H1 (cell line): ENCODE measurements around the gene DGKA. TPM values are rescaled to one million over a fixed set of nuclear protein-coding genes. Genes with fewer than 3 reads are reported as not detected.

Source experiments
- CTCF ChIA-PET: fragments of 300-600 bp; sonication (Branson Sonifier 250); formaldehyde crosslinking; loops from one replicate; lab custom pipeline; 2021; ENCODE audit not compliant: partially characterized antibody; lab: Charles Lee
- POLR2A ChIA-PET: fragments of 300-600 bp; sonication (Branson Sonifier 250); formaldehyde crosslinking; loops from one replicate; lab custom pipeline; 2021; ENCODE audit warnings: inconsistent platforms; ENCODE audit not compliant: partially characterized antibody; lab: Charles Lee
- DNase-seq, 2 experiments: peaks; one replicate each; pipeline versions ENCODE4 v3.0.0 to v3.0.0-alpha.2; 2010 to 2022; ENCODE audit warnings: low spot score in 2 of 2, low read depth in 1 of 2, mixed read lengths in 1 of 2
- FAIRE-seq: peaks from 2 replicates; lab custom pipeline; 2011; peaks lifted over from hg19 to GRCh38; lab: Jason Lieb, UNC
- H2AFZ ChIP-seq: 2 replicates; pipeline ENCODE4 v1.8.1; 2012; ENCODE audit warnings: low read length, inconsistent platforms
- H2AK5ac ChIP-seq: 2 replicates; pipeline ENCODE4 v1.6.1; 2013; ENCODE audit warnings: low read depth, low read length
- H2BK120ac ChIP-seq: replicated peaks from 2 replicates; pipeline ENCODE3; 2013; ENCODE audit warnings: low read depth, low read length, inconsistent platforms
- H2BK12ac ChIP-seq: 2 replicates; pipeline ENCODE4 v1.6.1; 2013; ENCODE audit warnings: low read depth, low read length
- H2BK15ac ChIP-seq: 2 replicates; pipeline ENCODE4 v1.6.1; 2013; ENCODE audit warnings: low read length
- H2BK20ac ChIP-seq: 2 replicates; pipeline ENCODE4 v1.6.1; 2013; ENCODE audit warnings: low read length
- H2BK5ac ChIP-seq: 2 replicates; pipeline ENCODE4 v1.6.1; 2013; ENCODE audit warnings: low read depth, low read length
- H3K14ac ChIP-seq: 2 replicates; pipeline ENCODE4 v1.6.1; 2013; ENCODE audit warnings: inconsistent platforms; ENCODE audit not compliant: insufficient read length
- H3K18ac ChIP-seq: 2 replicates; pipeline ENCODE4 v1.6.1; 2013; ENCODE audit warnings: low read length; ENCODE audit errors: extremely low read depth
- H3K23ac ChIP-seq: 2 replicates; pipeline ENCODE4 v1.6.1; 2013; ENCODE audit warnings: inconsistent platforms; ENCODE audit not compliant: insufficient read length
- H3K23me2 ChIP-seq: 2 replicates; pipeline ENCODE4 v1.6.1; 2013; ENCODE audit warnings: low read depth, low read length
- H3K27ac ChIP-seq: 2 replicates; pipeline ENCODE4 v1.6.1; 2011; ENCODE audit warnings: low read depth, low read length, inconsistent platforms
- H3K27me3 ChIP-seq, 4 experiments: replicated peaks in 1 of 4; 1 replicate in 1 of 4; 2 replicates in 3 of 4; pipeline versions ENCODE4 v1.6.1 to v1.8.1; 2011 to 2013; ENCODE audit warnings: low read length in 3 of 4, mild to moderate bottlenecking in 3 of 4, inconsistent platforms in 2 of 4, mixed read lengths in 2 of 4, moderate library complexity in 1 of 4; ENCODE audit not compliant: control insufficient read depth in 3 of 4, insufficient read depth in 3 of 4; ENCODE audit errors: extremely low read depth in 1 of 4
- H3K36me3 ChIP-seq, 4 experiments: 2 replicates each; pipeline versions ENCODE4 v1.6.1 to v1.8.1; 2011 to 2013; ENCODE audit warnings: mild to moderate bottlenecking in 4 of 4, low read length in 3 of 4, moderate library complexity in 2 of 4, control low read depth in 1 of 4, inconsistent platforms in 1 of 4; ENCODE audit not compliant: insufficient read depth in 4 of 4, control insufficient read depth in 2 of 4
- H3K4ac ChIP-seq: replicated peaks from 2 replicates; pipeline ENCODE3; 2013; ENCODE audit warnings: low read length, low read depth, mixed read lengths, inconsistent platforms; ENCODE audit not compliant: insufficient read length
- H3K4me1 ChIP-seq, 4 experiments: replicated peaks in 1 of 4; 1 replicate in 1 of 4; 2 replicates in 3 of 4; pipeline versions ENCODE4 v1.6.1 to v1.8.1; 2011 to 2013; ENCODE audit warnings: low read length in 3 of 4, inconsistent platforms in 2 of 4, mixed read lengths in 1 of 4; ENCODE audit not compliant: insufficient read depth in 4 of 4, control insufficient read depth in 3 of 4
- H3K4me2 ChIP-seq, 2 experiments: 2 replicates each; pipeline versions ENCODE4 v1.6.1 to v1.8.1; 2011 to 2013; ENCODE audit warnings: low read depth in 2 of 2, low read length in 2 of 2, control low read depth in 1 of 2, inconsistent platforms in 1 of 2, mild to moderate bottlenecking in 1 of 2; ENCODE audit not compliant: insufficient read depth in 1 of 2
- H3K4me3 ChIP-seq, 4 experiments: fragments of 200-600, 300-600 bp in 1 of 4; sonication (generic), shearing (Covaris generic), sonication (Bioruptor Twin) in 1 of 4; 2 replicates each; pipeline versions ENCODE4 v1.5.1 to v1.8.1; 2011 to 2016; ENCODE audit warnings: low read length in 4 of 4, low read depth in 3 of 4, control low read depth in 2 of 4, inconsistent platforms in 2 of 4, mild to moderate bottlenecking in 2 of 4, mixed read lengths in 1 of 4, moderate library complexity in 1 of 4; ENCODE audit not compliant: insufficient read depth in 2 of 4; ENCODE audit errors: extremely low read depth in 1 of 4
- H3K56ac ChIP-seq: replicated peaks from 2 replicates; pipeline ENCODE3; 2013; ENCODE audit warnings: low read depth, mild to moderate bottlenecking, mixed read lengths, low read length, inconsistent platforms; ENCODE audit not compliant: insufficient read length
- H3K79me1 ChIP-seq: 2 replicates; pipeline ENCODE4 v1.6.1; 2013; ENCODE audit warnings: low read depth, low read length, control low read depth
- H3K79me2 ChIP-seq, 2 experiments: 2 replicates each; pipeline versions ENCODE4 v1.6.1 to v1.8.1; 2012 to 2013; ENCODE audit warnings: low read length in 2 of 2, mild to moderate bottlenecking in 2 of 2, inconsistent platforms in 1 of 2; ENCODE audit not compliant: insufficient read depth in 2 of 2, control insufficient read depth in 1 of 2
- H3K9ac ChIP-seq, 4 experiments: replicated peaks in 1 of 4; 1 replicate in 1 of 4; 2 replicates in 3 of 4; pipeline versions ENCODE4 v1.6.1 to v1.8.1; 2011 to 2013; ENCODE audit warnings: low read depth in 3 of 4, low read length in 3 of 4, control low read depth in 2 of 4, mild to moderate bottlenecking in 2 of 4, moderate library complexity in 2 of 4, inconsistent platforms in 1 of 4; ENCODE audit errors: extremely low read depth in 1 of 4
- H3K9me3 ChIP-seq, 2 experiments: 2 replicates each; pipeline versions ENCODE4 v1.6.1 to v1.8.1; 2012 to 2013; ENCODE audit warnings: mild to moderate bottlenecking in 2 of 2, moderate library complexity in 2 of 2, control low read depth in 1 of 2, inconsistent platforms in 1 of 2, low read depth in 1 of 2, low read length in 1 of 2, mixed read lengths in 1 of 2; ENCODE audit not compliant: insufficient read depth in 2 of 2
- H4K20me1 ChIP-seq, 2 experiments: replicated peaks in 1 of 2; 2 replicates each; pipeline versions ENCODE3 to v1.8.1; 2011 to 2013; ENCODE audit warnings: inconsistent platforms in 2 of 2, low read length in 2 of 2, mild to moderate bottlenecking in 1 of 2; ENCODE audit not compliant: insufficient read depth in 2 of 2, control insufficient read depth in 1 of 2
- H4K5ac ChIP-seq: 2 replicates; pipeline ENCODE4 v1.6.1; 2013; ENCODE audit warnings: low read length, low read depth, mixed read lengths, inconsistent platforms; ENCODE audit not compliant: insufficient read length
- H4K8ac ChIP-seq: 2 replicates; pipeline ENCODE4 v1.8.0; 2013; ENCODE audit warnings: mild to moderate bottlenecking, moderate library complexity, low read length, inconsistent platforms; ENCODE audit not compliant: insufficient read depth; ENCODE audit errors: extremely low read depth
- H4K91ac ChIP-seq: replicated peaks from 2 replicates; pipeline ENCODE3; 2013; ENCODE audit warnings: low read length, mixed read lengths, inconsistent platforms; ENCODE audit not compliant: insufficient read length
- BACH1 ChIP-seq: IDR thresholded peaks from 2 replicates; pipeline ENCODE4 v1.6.1; 2012; ENCODE audit warnings: low read length, improper control_type of control experiment
- BCL11A ChIP-seq, 2 experiments: IDR thresholded peaks; one replicate each; pipeline ENCODE4 v1.6.1; 2011; ENCODE audit warnings: low read depth in 2 of 2, low read length in 2 of 2, mild to moderate bottlenecking in 2 of 2
- CBX5 ChIP-seq: fragments of 300-800, 300-1000 bp; sonication (generic); IDR thresholded peaks from 2 replicates; pipeline ENCODE4 v1.7.1; 2016; ENCODE audit warnings: antibody characterized with exemption, low read length, low read depth
- CTBP2 ChIP-seq: IDR thresholded peaks from 2 replicates; pipeline ENCODE4 v1.7.0; 2011; ENCODE audit warnings: borderline replicate concordance, mild to moderate bottlenecking, moderate library complexity, mixed read lengths, low read length; ENCODE audit not compliant: insufficient read depth, insufficient read length
- FOSL1 ChIP-seq: IDR thresholded peaks from 2 replicates; pipeline ENCODE4 v1.6.1; 2011; ENCODE audit warnings: mild to moderate bottlenecking, low read depth, low read length, moderate library complexity; ENCODE audit not compliant: insufficient read depth
- GABPA ChIP-seq: IDR thresholded peaks from 2 replicates; pipeline ENCODE4 v1.6.1; 2011; ENCODE audit warnings: mild to moderate bottlenecking, low read length, moderate library complexity, borderline replicate concordance; ENCODE audit not compliant: insufficient read depth
- GTF2F1 ChIP-seq: IDR thresholded peaks from 2 replicates; pipeline ENCODE4 v1.6.1; 2012; ENCODE audit warnings: low read depth, low read length, improper control_type of control experiment, borderline replicate concordance
- JUN ChIP-seq: IDR thresholded peaks from 2 replicates; pipeline ENCODE4 v1.6.1; 2011; ENCODE audit warnings: low read depth, mild to moderate bottlenecking, improper control_type of control experiment, low read length
- KDM1A ChIP-seq: fragments of 200-600, 300-600 bp; sonication (generic); IDR thresholded peaks from 2 replicates; pipeline ENCODE4 v1.7.1; 2016; ENCODE audit warnings: mild to moderate bottlenecking, low read length, borderline replicate concordance
- KDM4A ChIP-seq: IDR thresholded peaks from one replicate; pipeline ENCODE4 v1.7.1; 2012; ENCODE audit warnings: low read depth, mild to moderate bottlenecking, moderate library complexity, low read length, inconsistent platforms; ENCODE audit not compliant: severe bottlenecking
- MAFK ChIP-seq: IDR thresholded peaks from 2 replicates; pipeline ENCODE4 v1.6.1; 2012; ENCODE audit warnings: low read depth, mild to moderate bottlenecking, improper control_type of control experiment, low read length
- NANOG ChIP-seq: IDR thresholded peaks from 2 replicates; pipeline ENCODE4 v1.6.1; 2011; ENCODE audit warnings: low read length, low read depth, mild to moderate bottlenecking, inconsistent platforms; ENCODE audit not compliant: insufficient read depth, poor library complexity, severe bottlenecking
- POLR2AphosphoS5 ChIP-seq: IDR thresholded peaks from 2 replicates; pipeline ENCODE4 v1.6.1; 2011; ENCODE audit warnings: low read depth, low read length
- YY1 ChIP-seq: IDR thresholded peaks from 2 replicates; pipeline ENCODE4 v1.6.1; 2011; ENCODE audit warnings: low read depth, mild to moderate bottlenecking, low read length
- WGBS, 2 experiments: shearing (Covaris generic) in 1 of 2; methylation state at CpG; one replicate each; pipeline versions ENCODE4 v1.1.6 to v1.1.7; 2013 to 2015; ENCODE audit warnings: low lambda C conversion rate in 2 of 2, mixed read lengths in 2 of 2, inconsistent platforms in 1 of 2, low coverage in 1 of 2, missing lambda C conversion rate in 1 of 2; ENCODE audit not compliant: insufficient replicate concordance in 2 of 2, insufficient coverage in 1 of 2, insufficient read length in 1 of 2; ENCODE audit errors: extremely low coverage in 1 of 2, missing lambda C conversion rate in 1 of 2; 5-methylcytosine and 5-hydroxymethylcytosine counted together
- polyA plus RNA-seq, 7 experiments: library from polyadenylated mRNA; depleted of rRNA in 3 of 7; stranded (reverse) in 5 of 7; unstranded in 2 of 7; fragments of >200 nt in 5 of 7; fragments of 200-250 nt in 2 of 7; gene quantifications; 1 replicate in 5 of 7; 2 replicates in 1 of 7; 4 replicates in 1 of 7; pipeline versions ENCODE4 v1.2.1 to v1.2.3, GENCODE V29; 2011 to 2013; ENCODE audit warnings: missing spikeins in 2 of 7, mixed read lengths in 2 of 7
- total RNA-seq: library from RNA; stranded (reverse); fragmentation: NEBNext Ultra II Directional; extraction: Animal tissue kit (Norgen Biotek cat#: 25700); gene quantifications from 2 replicates; pipeline ENCODE4 v1.2.1, GENCODE V29; 2021

DGKA gene
- total and polyA plus RNA-seq, 2 of the 8 experiments (the other 6 are each of a cell fraction or from before 2014, with no cell fraction given): 15.9 to 18.0 TPM

- H4K5ac ChIP-seq: no peak overlapping the region
- DNase-seq (no peak), FAIRE-seq (no peak)
- peaks cover 2% of the 10 kb centered on the region for H3K79me1 ChIP-seq
- H3K9ac ChIP-seq: no peak overlapping the region
- WGBS, 2 experiments: 93% methylated on average over 7 of the region's 7 CpGs; no CpG with 5 or more reads in 1 of the 2 experiments
- H4K8ac ChIP-seq: no peak overlapping the region
- ChIA-PET POLR2A (interaction anchor here (1.2 to 1.6 kb wide), 2 partner anchors 29 to 120 kb away, joined by 3 read pairs; no protein-coding TSS in a partner anchor), CTCF (interaction anchor here (1.2 to 1.9 kb wide), 4 partner anchors 17 to 240 kb away, joined by 3 to 7 read pairs (median 6); no protein-coding TSS in a partner anchor)
- no peak overlapping the region for H3K56ac ChIP-seq
- H2BK15ac ChIP-seq: no peak overlapping the region
- H3K27ac ChIP-seq: no peak overlapping the region
- H3K23ac ChIP-seq: no peak overlapping the region
- H2BK12ac ChIP-seq: no peak overlapping the region
- no peak overlapping the region for H3K4ac ChIP-seq
- H2AK5ac ChIP-seq: no peak overlapping the region
- H3K4me3 ChIP-seq: no peak overlapping the region
- no peak overlapping the region for H2BK20ac ChIP-seq
- no peaks in the 10 kb centered on the region; a peak in 1 of 7 replicates for H3K4me1 ChIP-seq
- no peak overlapping the region for H2BK120ac ChIP-seq
- no peak overlapping the region for H3K14ac ChIP-seq
- peaks cover 2% of the 10 kb centered on the region in 2 experiments for H4K20me1 ChIP-seq
- no peak overlapping the region for H2BK5ac ChIP-seq
- no peak overlapping the region for H3K18ac ChIP-seq
- no peak overlapping the region for H2AFZ ChIP-seq
- no peaks in the 10 kb centered on the region for H3K27me3 ChIP-seq
- H3K23me2 ChIP-seq: peaks cover 3% of the 10 kb centered on the region; the same call in 1 of the 2 replicates
- H3K79me2 ChIP-seq: peaks cover 0 to 36% of the 10 kb centered on the region in 2 experiments; a peak in 3 of 4 replicates
- H3K9me3 ChIP-seq: no peaks in the 10 kb centered on the region
- H3K4me2 ChIP-seq: no peak overlapping the region
- no peak overlapping the region for H4K91ac ChIP-seq
- H3K36me3 ChIP-seq: peaks cover 0 to 12% (median under 1%) of the 10 kb centered on the region in 4 experiments; a peak in 3 of 8 replicates
- no peak for TF ChIP-seq BCL11A (IDR thresholded peaks at IDR 0.05; ENCODE audit: low read depth in 2 of 2, low read length in 2 of 2)
- TF ChIP-seq YY1: no peak
- TF ChIP-seq FOSL1: no peak
- no peak for TF ChIP-seq GTF2F1
- TF ChIP-seq GABPA: no peak
- TF ChIP-seq KDM4A: no peak
- TF ChIP-seq CBX5: no peak
- no peak for TF ChIP-seq MAFK
- TF ChIP-seq KDM1A: no peak
- TF ChIP-seq NANOG: no peak
- TF ChIP-seq POLR2AphosphoS5: no peak
- TF ChIP-seq BACH1: no peak
- TF ChIP-seq CTBP2: no peak
- TF ChIP-seq JUN: no peak
These were observed 47.4 kb downstream of the DGKA start for GRCh38 chr12:55978393-55978792.
